IPS-15b (cell line): ENCODE data around the gene LMF1.
"Not testable (repeated sequence)": the region's sequence is repeated elsewhere in the genome, so short reads cannot be mapped to it uniquely, and the experiment has no call there.

ENCODE experiments used
- H3K27me3 ChIP-seq: one replicate; pipeline ENCODE4 v1.6.1; 2013; ENCODE audit warnings: low read length; ENCODE audit not compliant: control insufficient read depth, insufficient read depth
- H3K36me3 ChIP-seq: one replicate; pipeline ENCODE4 v1.6.1; 2013; ENCODE audit warnings: low read length; ENCODE audit not compliant: control insufficient read depth, insufficient read depth
- H3K4me1 ChIP-seq: one replicate; pipeline ENCODE4 v1.6.1; 2013; ENCODE audit warnings: mild to moderate bottlenecking, low read length; ENCODE audit not compliant: control insufficient read depth, insufficient read depth
- H3K4me3 ChIP-seq: one replicate; pipeline ENCODE4 v1.5.1; 2013; ENCODE audit warnings: low read depth, low read length
- H3K9ac ChIP-seq: one replicate; pipeline ENCODE4 v1.6.1; 2013; ENCODE audit warnings: low read depth, mild to moderate bottlenecking, low read length
- H3K9me3 ChIP-seq: one replicate; pipeline ENCODE4 v1.6.1; 2013; ENCODE audit warnings: mild to moderate bottlenecking, low read length; ENCODE audit not compliant: control insufficient read depth, insufficient read depth

LMF1 gene

DNA sequence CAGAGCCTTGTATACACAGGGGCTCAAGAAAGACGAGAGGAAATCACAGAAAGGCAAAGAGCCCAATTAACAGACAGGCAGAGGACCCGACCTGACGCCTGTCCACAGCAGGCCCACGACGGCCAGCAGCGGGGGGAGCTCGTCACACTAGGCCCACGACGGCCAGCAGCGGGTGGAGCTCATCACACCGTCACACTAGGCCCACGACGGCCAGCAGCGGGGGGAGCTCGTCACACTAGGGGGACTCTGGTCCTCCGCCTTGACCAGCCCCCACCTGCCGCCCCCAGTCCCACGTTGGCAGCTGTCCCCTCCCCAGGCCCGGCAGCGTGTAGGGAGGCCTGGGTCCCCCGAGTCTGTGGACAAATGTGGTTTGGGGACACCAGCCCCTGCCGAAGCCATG is 146.6 kb downstream of the LMF1 start:
- Histone ChIP-seq H3K4me1 (no peaks in the 10 kb centered on the region), H3K27me3 (no peaks in the 10 kb centered on the region), H3K9me3 (no peaks in the 10 kb centered on the region), H3K36me3 (no peaks in the 10 kb centered on the region), H3K9ac (no peak overlapping the region), H3K4me3 (no peak overlapping the region)

GRCh38 chr16:822909-823297 is 147.9 kb downstream of the LMF1 start:
- Histone ChIP-seq H3K4me3 (no peak overlapping the region), H3K27me3 (no peaks in the 10 kb centered on the region), H3K36me3 (no peaks in the 10 kb centered on the region), H3K4me1 (no peaks in the 10 kb centered on the region), H3K9ac (no peak overlapping the region), H3K9me3 (no peaks in the 10 kb centered on the region)

- Histone ChIP-seq H3K4me3 (no peak overlapping the region), H3K4me1 (no peaks in the 10 kb centered on the region), H3K9me3 (no peaks in the 10 kb centered on the region), H3K36me3 (no peaks in the 10 kb centered on the region), H3K27me3 (no peaks in the 10 kb centered on the region), H3K9ac (no peak overlapping the region)
These were observed 148.4 kb downstream of the LMF1 start for GRCh38 chr16:822174-822908.

GRCh38 chr16:821751-822150 is 149.0 kb downstream of the LMF1 start:
- Histone ChIP-seq H3K27me3 (no peaks in the 10 kb centered on the region), H3K36me3 (no peaks in the 10 kb centered on the region), H3K9me3 (no peaks in the 10 kb centered on the region), H3K9ac (no peak overlapping the region), H3K4me3 (no peak overlapping the region), H3K4me1 (no peaks in the 10 kb centered on the region)

GRCh38 chr16:820748-821147 is 150.0 kb downstream of the LMF1 start:
- Histone ChIP-seq H3K9me3 (no peaks in the 10 kb centered on the region), H3K27me3 (no peaks in the 10 kb centered on the region), H3K4me1 (no peaks in the 10 kb centered on the region), H3K4me3 (no peak overlapping the region), H3K9ac (no peak overlapping the region), H3K36me3 (no peaks in the 10 kb centered on the region)

DNA sequence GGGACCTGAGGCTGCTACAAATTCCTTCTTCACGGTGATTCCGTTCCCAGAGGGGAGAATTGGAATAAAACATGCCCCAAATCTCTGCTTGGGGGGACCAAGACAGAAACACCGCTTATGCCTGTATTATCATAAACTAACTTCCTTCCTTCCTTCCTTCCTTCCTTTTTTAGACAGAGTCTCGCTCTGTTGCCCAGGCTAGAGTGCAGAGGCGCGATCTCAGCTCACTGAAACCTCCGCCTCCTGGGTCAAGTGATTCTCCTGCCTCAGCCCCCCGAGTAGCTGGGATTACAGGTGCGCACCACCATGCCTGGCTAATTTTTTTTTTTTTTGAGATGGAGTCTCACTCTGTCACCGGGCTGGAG is 150.8 kb downstream of the LMF1 start:
- not testable (repeated sequence) for H3K4me1 ChIP-seq, H3K9me3 ChIP-seq, H3K4me3 ChIP-seq

GRCh38 chr16:819336-820043 is 151.3 kb downstream of the LMF1 start:
- H3K4me3 ChIP-seq: no peak overlapping the region
- no peaks in the 10 kb centered on the region for H3K27me3 ChIP-seq
- H3K36me3 ChIP-seq: no peaks in the 10 kb centered on the region
- H3K4me1 ChIP-seq: no peaks in the 10 kb centered on the region
- H3K9ac ChIP-seq: no peak overlapping the region
- no peaks in the 10 kb centered on the region for H3K9me3 ChIP-seq

More for the DNA sequence above, 150.8 kb downstream of the LMF1 start:
- H3K9ac ChIP-seq, H3K27me3 ChIP-seq, H3K36me3 ChIP-seq: not testable (repeated sequence)

- no peak overlapping the region for H3K9ac ChIP-seq
- H3K27me3 ChIP-seq: no peaks in the 10 kb centered on the region
- H3K36me3 ChIP-seq: no peaks in the 10 kb centered on the region
- H3K4me1 ChIP-seq: no peaks in the 10 kb centered on the region
- no peaks in the 10 kb centered on the region for H3K9me3 ChIP-seq
- H3K4me3 ChIP-seq: no peak overlapping the region
These were observed 152.2 kb downstream of the LMF1 start for GRCh38 chr16:818592-818991.

DNA sequence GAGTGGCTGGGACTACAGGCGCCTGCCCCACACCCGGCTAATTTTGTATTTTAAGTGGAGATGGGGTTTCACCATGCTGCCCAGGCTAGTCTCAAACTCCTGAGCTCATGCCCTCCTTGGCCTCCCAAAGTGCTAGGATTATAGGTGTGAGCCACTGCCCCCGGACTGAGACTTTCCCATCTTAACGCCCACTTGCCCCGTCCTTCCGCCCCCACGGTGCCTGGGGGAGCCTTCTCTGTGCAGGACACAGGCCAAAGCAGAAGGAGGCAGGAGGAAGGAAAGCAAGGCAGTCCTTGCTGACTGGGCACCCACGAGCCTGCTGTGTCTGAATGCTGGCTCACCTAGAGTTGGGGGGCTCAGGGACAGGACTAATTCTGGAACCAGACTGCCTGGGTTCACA is 152.7 kb downstream of the LMF1 start:
- H3K4me3 ChIP-seq: no peak overlapping the region
- no peaks in the 10 kb centered on the region for H3K36me3 ChIP-seq
- H3K9me3 ChIP-seq: no peaks in the 10 kb centered on the region
- H3K9ac ChIP-seq: no peak overlapping the region
- H3K4me1 ChIP-seq: no peaks in the 10 kb centered on the region
- H3K27me3 ChIP-seq: no peaks in the 10 kb centered on the region

DNA sequence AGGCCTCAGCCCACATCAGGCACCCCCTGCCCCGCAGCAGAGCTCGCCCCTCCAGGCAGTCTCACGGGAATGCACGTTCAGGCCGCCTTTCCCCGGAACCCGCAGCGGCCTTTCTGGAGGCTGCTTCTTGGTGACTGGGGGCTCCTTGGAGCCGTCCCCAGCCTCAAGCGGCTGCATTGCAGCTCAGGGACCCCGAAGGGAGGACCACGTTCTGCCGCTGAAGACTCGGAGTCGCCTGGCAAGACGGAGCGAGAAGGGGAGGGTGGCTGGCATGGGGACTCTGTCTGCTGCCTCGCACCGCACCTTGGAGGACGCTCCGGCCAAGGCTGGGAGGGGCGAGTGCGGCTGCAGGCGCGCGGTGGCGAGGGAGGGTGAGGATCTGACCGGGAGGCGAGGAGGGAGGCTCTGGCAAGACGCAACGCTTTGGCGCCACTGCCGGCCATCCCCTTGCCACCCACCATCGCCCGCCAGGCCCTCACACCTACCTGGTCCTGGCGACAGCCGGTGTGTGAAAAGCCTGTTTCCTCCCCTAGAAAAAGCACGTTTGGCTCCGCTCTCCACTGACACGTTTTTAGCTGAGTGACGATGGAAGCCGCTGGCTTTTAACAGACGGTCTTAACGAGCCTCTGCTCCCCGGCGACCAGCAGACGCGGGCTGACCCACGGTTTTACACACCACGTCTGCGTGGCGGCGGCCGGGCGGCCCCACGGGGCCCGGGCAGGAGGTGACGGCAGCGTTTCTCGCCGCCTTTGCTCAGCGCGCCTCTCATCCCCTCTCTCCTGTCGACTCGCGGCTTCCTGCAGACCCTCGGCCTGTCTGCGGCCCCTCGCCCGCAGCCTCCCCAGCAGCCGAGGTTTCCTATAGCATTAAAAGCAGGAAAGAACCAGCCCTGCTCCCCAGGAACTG is 153.5 kb downstream of the LMF1 start:
- no peaks in the 10 kb centered on the region for H3K36me3 ChIP-seq
- no peak overlapping the region for H3K9ac ChIP-seq
- no peaks in the 10 kb centered on the region for H3K27me3 ChIP-seq
- H3K4me3 ChIP-seq: no peak overlapping the region
- H3K9me3 ChIP-seq: no peaks in the 10 kb centered on the region
- no peaks in the 10 kb centered on the region for H3K4me1 ChIP-seq

DNA sequence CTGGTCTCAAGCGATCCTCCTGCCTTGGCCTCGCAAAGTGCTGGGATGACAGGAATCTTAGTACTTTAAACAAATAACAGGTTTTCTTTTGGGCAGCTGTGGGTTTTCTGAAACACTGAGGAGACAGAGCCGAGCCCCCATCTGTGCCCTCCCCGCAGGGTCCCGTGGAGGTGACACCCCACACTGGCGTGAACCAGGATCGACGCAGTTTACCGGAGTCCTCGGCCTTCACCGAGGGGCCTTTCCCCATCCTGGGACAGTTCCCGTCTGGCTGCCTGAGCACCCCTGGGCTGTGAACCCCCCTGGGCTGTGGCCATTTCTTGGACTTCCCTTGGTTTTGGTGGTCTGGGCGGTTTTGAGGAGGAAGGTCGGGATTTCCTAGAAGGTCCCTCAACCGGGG is 154.9 kb downstream of the LMF1 start:
- Histone ChIP-seq H3K4me3 (no peak overlapping the region), H3K4me1 (no peaks in the 10 kb centered on the region), H3K9me3 (no peaks in the 10 kb centered on the region), H3K27me3 (no peaks in the 10 kb centered on the region), H3K36me3 (no peaks in the 10 kb centered on the region), H3K9ac (no peak overlapping the region)
